HUES48 (cell line): ENCODE data around the gene ADCY10.
"Not testable (repeated sequence)": the region's sequence is repeated elsewhere in the genome, so short reads cannot be mapped to it uniquely, and the experiment has no call there.

ENCODE experiments used
- H3K27ac ChIP-seq: one replicate; pipeline ENCODE4 v1.7.0; 2013; ENCODE audit warnings: low read depth, low read length, inconsistent platforms
- H3K27me3 ChIP-seq: 2 replicates; pipeline ENCODE4 v1.6.1; 2013; ENCODE audit warnings: mild to moderate bottlenecking, low read length; ENCODE audit not compliant: control insufficient read depth, insufficient read depth
- H3K36me3 ChIP-seq: 2 replicates; pipeline ENCODE4 v1.6.1; 2013; ENCODE audit warnings: low read length; ENCODE audit not compliant: control insufficient read depth, insufficient read depth
- H3K4me1 ChIP-seq: 2 replicates; pipeline ENCODE4 v1.6.1; 2013; ENCODE audit warnings: mild to moderate bottlenecking, low read length; ENCODE audit not compliant: control insufficient read depth, insufficient read depth
- H3K4me3 ChIP-seq: 2 replicates; pipeline ENCODE4 v1.5.1; 2013; ENCODE audit warnings: mild to moderate bottlenecking, low read depth, low read length
- H3K9ac ChIP-seq: 2 replicates; pipeline ENCODE4 v1.6.1; 2013; ENCODE audit warnings: mild to moderate bottlenecking, low read depth, low read length, moderate library complexity
- H3K9me3 ChIP-seq: 2 replicates; pipeline ENCODE4 v1.6.1; 2013; ENCODE audit warnings: low read length; ENCODE audit not compliant: control insufficient read depth, insufficient read depth

Gene ADCY10

DNA sequence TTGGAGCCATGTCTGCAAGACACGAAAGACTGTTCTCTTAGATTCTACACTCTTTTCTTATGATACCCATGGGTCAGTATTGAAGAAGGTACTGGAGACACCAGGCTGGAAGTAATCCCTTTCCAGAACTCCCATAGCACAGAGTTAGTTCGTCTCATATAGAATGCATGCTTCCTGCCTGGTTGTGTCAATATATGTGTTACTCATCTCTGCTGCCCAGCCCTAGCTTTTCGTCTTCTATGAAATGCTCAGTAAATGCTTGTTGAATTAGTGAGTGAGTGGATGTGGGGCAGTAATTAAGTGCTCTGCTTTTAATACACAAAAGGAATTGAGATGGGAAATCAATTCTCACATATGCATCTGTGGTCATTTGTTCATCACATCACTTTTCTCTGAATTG is 32.1 kb downstream of the ADCY10 start:
- Histone ChIP-seq H3K27me3 (no peaks in the 10 kb centered on the region), H3K4me1 (no peaks in the 10 kb centered on the region), H3K9me3 (no peaks in the 10 kb centered on the region), H3K9ac (no peak overlapping the region), H3K36me3 (no peaks in the 10 kb centered on the region), H3K27ac (no peak overlapping the region), H3K4me3 (no peak overlapping the region)

DNA sequence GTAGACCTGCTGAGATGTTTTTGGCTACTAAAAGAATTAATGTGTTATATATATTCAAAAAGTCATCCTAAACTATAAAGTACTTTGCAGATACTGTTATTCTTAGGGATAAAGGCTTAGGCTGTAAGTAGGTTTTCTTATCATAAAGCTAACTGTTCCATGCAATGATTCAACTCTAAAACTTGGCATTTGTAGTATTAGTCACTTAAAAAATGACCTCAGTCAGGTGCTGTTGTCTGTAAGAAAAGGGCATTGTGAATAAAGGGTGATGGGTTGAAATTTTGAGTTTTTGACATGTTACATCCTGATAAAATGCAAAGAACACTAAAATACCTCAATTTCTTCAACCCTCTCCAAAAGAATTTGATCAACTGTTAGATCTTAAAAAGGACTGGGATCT is 32.9 kb downstream of the ADCY10 start:
- Histone ChIP-seq H3K9ac (no peak overlapping the region), H3K36me3 (no peaks in the 10 kb centered on the region), H3K27me3 (no peaks in the 10 kb centered on the region), H3K9me3 (no peaks in the 10 kb centered on the region), H3K4me1 (no peaks in the 10 kb centered on the region), H3K27ac (no peak overlapping the region), H3K4me3 (no peak overlapping the region)

DNA sequence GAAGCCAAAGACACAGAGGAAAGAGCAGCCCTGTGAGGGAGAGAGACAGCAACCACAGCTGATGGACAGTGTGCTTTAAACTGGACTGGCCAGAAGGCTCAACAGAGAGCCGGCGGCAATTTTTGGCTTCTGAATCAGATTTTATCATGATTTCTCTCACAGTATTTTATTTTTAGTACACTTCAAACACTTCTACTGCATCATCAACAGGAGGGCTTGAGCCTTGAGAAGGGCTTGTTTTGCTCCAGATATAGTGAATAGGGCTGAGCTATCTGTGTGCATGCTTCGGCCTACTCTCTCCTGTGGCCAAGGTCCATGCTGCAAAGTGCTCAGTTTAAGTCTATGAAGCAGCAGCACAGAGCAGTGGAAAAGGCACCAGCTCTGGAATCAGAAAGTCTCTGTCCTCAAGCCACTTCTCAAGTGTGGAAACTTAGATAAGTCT is 33.3 kb downstream of the ADCY10 start:
- no peaks in the 10 kb centered on the region for H3K4me1 ChIP-seq
- no peaks in the 10 kb centered on the region for H3K9me3 ChIP-seq
- no peaks in the 10 kb centered on the region for H3K36me3 ChIP-seq
- no peak overlapping the region for H3K27ac ChIP-seq
- H3K9ac ChIP-seq = no peak overlapping the region
- H3K27me3 ChIP-seq = no peaks in the 10 kb centered on the region
- no peak overlapping the region for H3K4me3 ChIP-seq

GRCh38 chr1:167879508-167879907 is 34.4 kb downstream of the ADCY10 start:
- Histone ChIP-seq H3K4me3 (no peak overlapping the region), H3K27ac (no peak overlapping the region), H3K27me3 (no peaks in the 10 kb centered on the region), H3K9ac (no peak overlapping the region), H3K36me3 (no peaks in the 10 kb centered on the region), H3K4me1 (peaks cover 10% of the 10 kb centered on the region), H3K9me3 (no peaks in the 10 kb centered on the region)

DNA sequence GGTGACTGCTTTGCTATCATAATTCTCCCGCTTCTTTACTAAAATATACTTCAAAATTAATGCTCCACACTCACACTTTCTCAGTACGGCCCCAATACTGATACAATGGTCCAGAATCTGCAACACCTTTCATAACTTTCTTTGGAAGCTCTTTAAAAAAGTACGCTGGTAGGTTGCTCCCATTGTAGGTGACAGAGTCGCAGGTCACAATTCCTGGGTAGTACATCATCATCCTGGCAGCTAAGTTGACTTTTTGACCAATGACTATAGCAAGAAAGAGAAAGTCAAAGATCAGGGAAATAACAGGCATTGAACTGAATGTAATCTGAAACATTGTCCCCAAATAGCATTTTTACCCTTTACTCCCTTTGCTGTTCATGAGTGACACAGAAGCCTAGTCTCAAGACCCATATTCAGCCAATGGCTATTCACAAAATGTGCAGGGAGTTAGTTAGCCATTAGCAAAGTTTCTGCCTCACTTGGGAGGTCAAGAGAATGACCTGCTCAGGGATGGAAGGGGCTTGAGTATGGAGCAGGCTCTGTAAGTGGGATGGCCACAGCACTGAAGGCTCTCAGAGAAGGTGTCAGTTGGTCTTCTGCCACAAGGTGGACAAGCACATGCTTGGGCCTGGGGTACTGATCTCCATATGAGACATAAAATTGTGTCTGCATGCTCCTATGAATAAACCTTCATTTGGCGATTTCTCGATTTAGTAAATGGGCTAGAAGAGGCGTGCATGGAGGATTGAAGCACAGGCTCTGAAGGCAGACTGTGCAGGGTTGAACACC is 35.4 kb downstream of the ADCY10 start:
- H3K27me3 ChIP-seq = no peaks in the 10 kb centered on the region
- H3K9me3 ChIP-seq = no peaks in the 10 kb centered on the region
- no peaks in the 10 kb centered on the region for H3K36me3 ChIP-seq
- peaks cover 11% of the 10 kb centered on the region for H3K4me1 ChIP-seq
- no peak overlapping the region for H3K27ac ChIP-seq
- H3K9ac ChIP-seq = no peak overlapping the region
- H3K4me3 ChIP-seq = no peak overlapping the region

DNA sequence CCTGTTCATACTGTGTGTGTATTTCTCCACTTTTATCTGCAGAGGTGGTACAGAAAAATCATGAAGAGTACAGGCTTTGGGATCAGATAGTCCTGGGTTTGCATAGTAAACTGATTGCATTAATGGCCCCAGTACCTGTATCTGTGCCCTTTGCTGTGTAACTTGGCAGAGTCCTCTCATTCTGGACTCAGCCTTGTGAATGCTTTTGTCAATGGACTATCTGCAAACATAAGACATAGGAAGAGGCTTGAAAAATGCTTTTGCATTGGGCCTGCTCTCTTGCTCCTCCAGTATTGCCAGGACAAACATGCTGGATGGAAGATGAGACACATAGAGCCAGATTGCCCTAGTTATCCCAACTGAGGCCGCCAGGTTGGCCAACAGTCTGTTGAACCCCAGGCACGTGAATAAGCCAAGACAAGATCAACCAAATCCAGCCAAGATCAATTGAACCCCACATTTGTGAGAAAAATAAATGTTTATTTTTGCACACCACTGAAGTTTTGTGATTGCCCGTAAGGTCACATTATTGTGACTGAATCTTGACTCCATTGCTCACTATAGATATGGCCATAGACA is 37.2 kb downstream of the ADCY10 start:
- Histone ChIP-seq H3K27me3 (no peaks in the 10 kb centered on the region), H3K9me3 (no peaks in the 10 kb centered on the region), H3K9ac (no peak overlapping the region), H3K4me3 (no peak overlapping the region), H3K4me1 (peaks cover 11% of the 10 kb centered on the region), H3K27ac (no peak overlapping the region), H3K36me3 (no peaks in the 10 kb centered on the region)

DNA sequence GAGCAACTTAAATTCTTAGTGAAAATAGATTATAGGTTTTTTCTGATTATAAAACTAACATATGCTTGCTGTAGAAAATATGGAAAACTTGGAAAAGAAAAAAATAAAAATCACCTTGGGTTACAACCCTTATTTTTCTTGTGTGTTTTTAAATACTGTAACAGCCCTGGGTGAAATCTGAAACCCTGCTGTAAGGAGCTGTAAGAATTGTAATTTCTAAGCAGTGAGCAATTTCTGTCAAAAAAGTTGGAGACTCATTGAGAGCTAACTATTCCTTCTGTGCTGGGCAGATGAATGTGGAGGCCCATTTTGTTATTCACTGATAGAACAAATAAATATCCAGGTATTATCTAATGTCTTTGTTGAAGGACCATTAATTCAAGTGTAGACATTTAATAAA is 42.6 kb downstream of the ADCY10 start:
- no peaks in the 10 kb centered on the region for H3K9me3 ChIP-seq
- no peak overlapping the region for H3K27ac ChIP-seq
- H3K9ac ChIP-seq = no peak overlapping the region
- H3K4me1 ChIP-seq = peaks cover 30% of the 10 kb centered on the region
- no peaks in the 10 kb centered on the region for H3K27me3 ChIP-seq
- H3K4me3 ChIP-seq = no peak overlapping the region
- H3K36me3 ChIP-seq = no peaks in the 10 kb centered on the region

DNA sequence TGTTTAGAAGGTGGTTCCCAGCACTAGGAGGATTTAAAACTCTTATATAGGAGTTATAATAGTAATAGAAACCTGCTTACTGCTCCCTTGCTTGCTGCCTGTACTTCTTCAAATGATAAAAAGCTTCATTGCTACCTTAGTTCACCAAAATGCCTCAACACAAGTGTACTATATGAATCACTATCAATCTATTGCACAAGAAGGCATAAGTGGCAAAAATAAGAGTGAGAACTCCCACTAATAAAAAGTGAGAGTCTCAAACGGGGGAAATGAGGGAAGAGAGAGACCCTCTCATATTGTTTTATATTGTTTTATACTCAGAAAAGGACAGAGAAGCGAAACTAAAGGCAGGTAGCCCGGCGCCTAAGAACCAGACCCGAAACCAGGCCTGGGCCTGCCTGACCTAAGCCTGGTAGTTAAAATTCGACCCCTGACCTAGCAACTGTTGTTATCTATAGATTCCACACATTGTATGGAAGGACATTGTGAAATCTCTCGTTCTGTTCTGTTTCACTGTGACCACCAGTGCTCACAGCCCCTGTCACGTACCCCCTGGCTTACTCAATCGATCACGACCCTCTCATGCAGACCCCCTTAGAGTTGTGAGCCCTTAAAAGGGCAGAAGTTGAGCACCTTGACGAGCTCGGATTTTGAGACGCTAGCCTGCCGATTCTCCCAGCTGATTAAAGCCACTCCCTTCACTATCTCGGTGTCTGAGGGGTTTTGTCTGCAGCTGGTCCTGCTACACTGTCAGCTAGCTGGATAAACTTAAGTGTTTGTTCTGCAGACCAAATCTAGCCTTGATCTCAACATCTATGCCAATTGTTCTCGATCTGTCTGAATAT is 44.6 kb downstream of the ADCY10 start:
- not testable (repeated sequence) for H3K36me3 ChIP-seq, H3K9me3 ChIP-seq, H3K27me3 ChIP-seq, H3K9ac ChIP-seq, H3K4me3 ChIP-seq
- peaks cover 19% of the 10 kb centered on the region for H3K4me1 ChIP-seq
- H3K27ac ChIP-seq = peak overlapping the region; percentile 64

DNA sequence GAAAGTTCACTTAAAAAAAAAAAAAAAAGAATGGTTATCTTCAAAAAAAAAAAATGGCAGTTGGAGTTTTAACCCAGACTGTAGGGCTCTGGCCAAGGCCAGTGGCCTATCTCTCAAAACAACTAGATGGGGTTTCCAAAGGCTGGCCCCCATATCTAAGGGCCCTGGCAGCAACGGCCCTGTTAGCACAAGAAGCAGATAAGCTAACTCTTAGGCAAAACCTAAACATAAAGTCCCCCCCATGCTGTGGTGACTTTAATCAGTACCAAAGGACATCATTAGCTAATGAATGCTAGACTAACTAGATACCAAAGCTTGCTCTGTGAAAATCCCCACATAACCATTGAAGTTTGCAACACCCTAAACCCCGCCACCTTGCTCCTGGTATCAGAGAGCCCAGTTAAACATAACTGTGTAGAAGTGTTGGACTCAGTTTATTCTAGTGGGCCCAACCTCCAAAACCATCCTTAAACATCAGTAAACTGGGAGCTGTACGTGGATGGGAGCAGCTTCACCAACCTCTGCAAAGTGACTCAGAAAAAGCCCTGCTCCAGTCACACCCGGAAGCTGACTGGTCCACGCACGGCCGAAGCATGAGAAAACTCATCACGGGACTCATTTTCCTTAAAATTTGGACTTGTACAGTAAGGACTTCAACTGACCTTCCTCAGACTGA is 47.1 kb downstream of the ADCY10 start:
- not testable (repeated sequence) for H3K9ac ChIP-seq, H3K27me3 ChIP-seq, H3K36me3 ChIP-seq, H3K4me3 ChIP-seq, H3K27ac ChIP-seq, H3K9me3 ChIP-seq
- H3K4me1 ChIP-seq = peaks cover 27% of the 10 kb centered on the region

DNA sequence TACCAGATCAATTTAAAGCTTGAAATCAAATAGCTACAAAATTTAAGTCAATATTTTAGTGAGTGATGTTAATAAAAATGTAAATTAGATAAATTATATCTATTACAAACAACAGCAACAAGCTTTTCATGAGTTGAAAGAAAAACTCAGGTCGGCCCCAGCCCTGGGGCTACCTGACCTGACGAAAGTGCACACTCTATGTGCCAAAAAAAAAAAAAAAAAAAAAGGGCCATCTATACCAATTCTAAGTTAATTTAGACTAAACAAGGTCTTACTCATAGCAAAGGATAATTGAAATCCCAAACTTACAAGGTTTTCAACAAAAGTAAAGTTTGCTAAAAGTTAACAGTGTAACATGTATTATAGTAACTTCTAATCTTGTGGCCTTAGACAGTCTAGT is 47.6 kb downstream of the ADCY10 start:
- not testable (repeated sequence) for H3K9me3 ChIP-seq, H3K9ac ChIP-seq, H3K27ac ChIP-seq, H3K27me3 ChIP-seq, H3K36me3 ChIP-seq, H3K4me3 ChIP-seq
- H3K4me1 ChIP-seq = peaks cover 29% of the 10 kb centered on the region
